ENCODE results near the gene ZNF608.

ZNF608 gene

DNA sequence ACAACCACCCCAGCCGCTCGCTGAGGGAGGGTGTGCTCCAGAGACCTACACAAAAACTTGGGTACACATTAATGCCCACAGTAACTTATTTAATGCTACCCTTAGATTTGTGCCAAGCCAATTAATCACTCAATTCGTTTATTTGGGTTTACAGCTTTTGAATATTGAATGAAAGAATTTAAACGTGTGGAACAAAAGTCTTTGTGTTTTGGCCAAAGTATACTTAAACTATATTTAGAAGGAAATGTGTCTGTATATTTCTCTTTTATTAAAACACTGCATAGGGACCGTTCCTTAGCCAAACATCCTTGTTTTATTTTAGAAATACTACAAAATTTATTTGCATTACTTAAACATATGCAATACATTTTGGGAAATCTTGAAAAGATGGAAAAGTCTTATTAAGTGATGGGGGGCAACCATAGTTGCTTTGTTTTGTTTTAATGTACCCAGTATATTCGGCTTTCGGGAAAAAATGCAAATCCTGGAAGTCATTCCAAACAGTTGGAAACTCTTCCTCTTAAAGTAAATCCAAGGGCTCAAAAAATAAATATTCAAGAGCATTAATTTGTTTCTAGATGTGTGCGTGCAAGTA lies 11.8 kb downstream of the ZNF608 start:
- DNase-seq (ENCODE audit: low spot score in 2 of 2) (no peak), ATAC-seq (no peak)
- H3K36me3 Mint-ChIP-seq: no peaks in the 10 kb centered on the region
- H3K4me1 Mint-ChIP-seq: no peaks in the 10 kb centered on the region
- peaks cover 10% of the 10 kb centered on the region for H3K9me3 Mint-ChIP-seq
- no peak overlapping the region for H3K4me3 Mint-ChIP-seq
- H3K27ac Mint-ChIP-seq: no peak overlapping the region

DNA sequence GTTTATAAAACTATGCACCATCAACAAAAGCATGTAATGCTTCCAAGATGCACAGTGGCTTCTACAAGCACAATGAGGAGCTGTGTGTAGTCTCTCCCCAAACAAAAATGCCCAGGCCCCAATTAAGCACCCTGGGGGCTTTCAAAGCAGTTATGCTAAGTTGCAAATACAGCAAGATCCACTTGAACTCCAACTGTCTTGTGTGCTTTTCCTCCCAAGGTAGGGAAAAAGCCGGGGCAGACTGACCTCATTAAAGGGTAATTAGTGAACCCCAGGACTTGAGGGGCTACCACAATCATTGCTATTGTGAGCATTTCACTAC lies 13.1 kb downstream of the ZNF608 start:
- peaks cover 10% of the 10 kb centered on the region for H3K9me3 Mint-ChIP-seq
- H3K36me3 Mint-ChIP-seq: no peaks in the 10 kb centered on the region
- H3K4me1 Mint-ChIP-seq: no peaks in the 10 kb centered on the region
- no peak overlapping the region for H3K27ac Mint-ChIP-seq
- ATAC-seq (no peak), DNase-seq (ENCODE audit: low spot score in 2 of 2) (no peak)
- H3K4me3 Mint-ChIP-seq: no peak overlapping the region

DNA sequence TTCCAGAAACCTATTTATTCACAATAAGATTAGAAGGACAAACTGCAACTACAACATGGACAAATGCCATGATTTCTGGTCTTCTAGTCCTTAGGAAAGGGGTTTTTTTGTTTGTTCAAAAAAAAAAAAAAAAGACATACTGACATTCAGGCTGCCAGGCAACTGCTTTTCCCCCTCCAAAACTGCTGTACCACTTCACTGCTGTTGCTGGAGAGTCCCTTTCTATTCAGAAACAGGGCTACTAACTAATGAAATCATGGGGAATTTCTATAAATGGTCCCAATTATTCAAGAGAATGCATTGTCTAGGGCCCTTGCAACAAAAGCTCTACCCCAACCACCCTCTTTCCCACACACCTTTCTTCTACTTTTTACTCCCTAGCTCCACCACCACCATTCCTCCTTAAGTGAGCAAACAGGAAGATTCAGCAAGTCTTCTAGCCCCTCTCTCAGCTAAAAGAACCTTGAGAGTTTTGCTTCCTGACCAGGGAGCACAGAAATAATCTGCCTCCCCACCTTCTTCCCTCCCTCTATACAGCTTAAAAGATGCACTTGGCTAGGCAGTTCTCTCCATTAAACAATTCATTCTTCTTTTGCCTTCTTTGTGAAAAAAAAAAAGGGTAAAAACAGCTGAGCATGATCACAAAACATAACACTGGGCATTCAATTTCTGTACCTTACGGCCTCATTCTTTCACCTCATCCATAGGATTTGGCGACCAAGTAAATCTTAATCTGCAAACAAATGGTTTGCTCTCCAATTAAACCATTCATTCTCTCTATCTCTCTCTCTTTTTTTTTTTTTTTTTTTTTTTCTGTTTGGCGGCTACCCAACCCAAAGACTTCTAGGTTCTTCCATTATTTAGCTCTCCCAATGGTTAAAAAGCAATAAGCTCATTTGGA lies 13.8 kb downstream of the ZNF608 start:
- H3K4me3 Mint-ChIP-seq: no peak overlapping the region
- no peak overlapping the region for H3K27ac Mint-ChIP-seq
- H3K9me3 Mint-ChIP-seq: peaks cover 10% of the 10 kb centered on the region
- DNase-seq (ENCODE audit: low spot score in 2 of 2): no peak
- no peaks in the 10 kb centered on the region for H3K36me3 Mint-ChIP-seq
- H3K4me1 Mint-ChIP-seq: no peaks in the 10 kb centered on the region
- no peak for ATAC-seq

DNA sequence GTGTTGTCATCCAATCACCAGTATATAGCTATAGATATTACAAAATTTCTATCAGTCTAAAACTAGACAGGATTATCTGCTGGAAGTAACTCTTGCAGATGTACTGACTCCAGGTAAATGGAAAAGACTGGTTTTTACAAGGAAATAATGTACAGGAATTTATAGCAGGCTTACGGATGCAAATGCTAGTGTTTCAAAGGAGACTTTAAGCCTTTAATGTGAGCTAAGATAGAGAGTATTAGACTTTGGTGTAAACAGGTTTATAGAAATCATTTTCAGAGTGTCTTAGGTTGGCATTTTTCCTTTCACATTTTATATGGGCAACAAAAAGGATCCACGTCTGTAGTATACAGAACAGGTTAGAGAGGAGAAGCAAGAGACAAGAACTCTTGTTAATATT lies 16.1 kb downstream of the ZNF608 start:
- Mint-ChIP-seq H3K27ac (no peak overlapping the region), H3K4me3 (no peak overlapping the region), H3K4me1 (no peaks in the 10 kb centered on the region), H3K9me3 (peaks cover 10% of the 10 kb centered on the region), H3K36me3 (no peaks in the 10 kb centered on the region)
- no peak for ATAC-seq
- DNase-seq (ENCODE audit: low spot score in 2 of 2): no peak

DNA sequence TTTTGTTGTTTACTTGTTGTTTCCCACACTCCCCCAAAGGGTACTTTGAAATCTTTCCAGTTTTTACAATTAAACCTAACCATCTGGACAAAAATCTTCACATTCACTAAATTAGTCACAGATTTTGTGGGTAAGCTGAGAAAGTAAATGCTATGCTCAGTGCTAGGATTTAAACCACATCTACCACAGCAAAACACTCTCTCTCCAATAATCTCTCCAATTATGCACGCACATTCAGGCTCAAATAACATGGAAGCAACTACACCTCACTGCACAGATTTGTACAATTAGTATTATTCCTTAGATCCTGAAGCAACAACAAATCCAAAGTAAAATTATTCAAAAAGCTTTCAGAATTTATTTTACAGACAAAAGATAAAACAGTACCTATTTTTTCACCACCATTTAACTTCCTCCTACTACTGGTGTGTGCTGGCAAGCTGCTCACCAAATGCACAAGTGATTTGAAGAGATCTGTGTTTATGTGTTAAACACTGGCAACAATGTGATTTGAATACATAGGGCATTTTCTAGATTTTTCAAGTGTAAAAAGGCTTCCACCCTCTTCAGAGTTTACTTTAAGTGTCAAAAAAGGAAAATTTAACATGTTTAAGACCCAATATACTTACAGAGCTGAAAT lies 16.6 kb downstream of the ZNF608 start:
- peaks cover 9% of the 10 kb centered on the region for H3K9me3 Mint-ChIP-seq
- ATAC-seq (no peak), DNase-seq (ENCODE audit: low spot score in 2 of 2) (no peak)
- H3K4me1 Mint-ChIP-seq: no peaks in the 10 kb centered on the region
- H3K36me3 Mint-ChIP-seq: no peaks in the 10 kb centered on the region
- H3K4me3 Mint-ChIP-seq: no peak overlapping the region
- no peak overlapping the region for H3K27ac Mint-ChIP-seq

DNA sequence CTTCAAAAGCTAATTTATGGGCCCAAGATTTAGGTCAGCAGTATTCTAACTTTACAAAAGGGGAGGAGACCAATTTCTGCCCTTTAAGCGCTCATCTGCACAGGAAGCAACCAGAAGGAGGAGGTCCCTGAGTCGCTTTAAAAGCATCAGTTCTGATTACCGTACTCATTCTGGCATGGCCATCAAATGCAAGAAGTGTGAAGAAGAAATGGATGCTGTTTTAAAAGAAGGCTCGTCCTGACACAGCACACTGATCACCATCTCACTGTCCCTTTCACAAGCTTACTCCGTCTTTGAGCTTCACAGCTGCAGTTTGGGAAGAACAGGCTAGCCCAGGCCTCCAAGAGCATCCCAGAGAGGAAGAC lies 17.5 kb downstream of the ZNF608 start:
- Mint-ChIP-seq H3K27ac (no peak overlapping the region), H3K4me3 (no peak overlapping the region), H3K36me3 (no peaks in the 10 kb centered on the region), H3K4me1 (no peaks in the 10 kb centered on the region), H3K9me3 (peaks cover 7% of the 10 kb centered on the region)
- ATAC-seq (no peak), DNase-seq (ENCODE audit: low spot score in 2 of 2) (no peak)

DNA sequence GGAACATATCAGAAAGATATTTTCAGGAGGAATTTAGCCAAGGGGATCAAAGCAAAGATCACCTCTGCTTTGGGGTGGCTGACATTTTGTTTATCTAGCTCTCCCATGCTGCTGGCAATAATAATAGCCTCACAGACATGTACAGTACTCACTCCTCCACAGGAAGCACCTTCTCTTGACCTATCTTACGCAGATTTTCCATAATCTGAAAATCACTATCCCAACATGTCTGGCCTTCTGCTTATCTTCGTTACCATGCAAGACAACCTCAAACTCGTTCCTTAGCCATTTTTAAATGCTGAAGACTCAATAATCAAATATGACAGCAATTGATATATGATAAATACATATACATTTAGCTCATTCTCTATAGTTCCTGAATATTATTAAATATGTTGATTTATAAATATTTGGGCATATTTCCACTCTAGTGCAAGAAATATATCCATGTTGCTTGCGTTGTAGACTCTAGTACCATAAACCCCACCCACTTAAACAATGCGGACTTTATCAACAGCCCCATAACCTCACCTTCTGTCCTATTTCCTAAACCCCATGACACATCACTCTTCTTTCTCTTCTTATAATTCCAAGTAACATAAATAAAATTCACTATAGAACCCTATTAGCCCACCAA lies 18.0 kb downstream of the ZNF608 start:
- no peak for ATAC-seq
- Mint-ChIP-seq H3K9me3 (peaks cover 7% of the 10 kb centered on the region), H3K36me3 (no peaks in the 10 kb centered on the region), H3K4me3 (no peak overlapping the region), H3K27ac (no peak overlapping the region), H3K4me1 (no peaks in the 10 kb centered on the region)
- no peak for DNase-seq (ENCODE audit: low spot score in 2 of 2)

DNA sequence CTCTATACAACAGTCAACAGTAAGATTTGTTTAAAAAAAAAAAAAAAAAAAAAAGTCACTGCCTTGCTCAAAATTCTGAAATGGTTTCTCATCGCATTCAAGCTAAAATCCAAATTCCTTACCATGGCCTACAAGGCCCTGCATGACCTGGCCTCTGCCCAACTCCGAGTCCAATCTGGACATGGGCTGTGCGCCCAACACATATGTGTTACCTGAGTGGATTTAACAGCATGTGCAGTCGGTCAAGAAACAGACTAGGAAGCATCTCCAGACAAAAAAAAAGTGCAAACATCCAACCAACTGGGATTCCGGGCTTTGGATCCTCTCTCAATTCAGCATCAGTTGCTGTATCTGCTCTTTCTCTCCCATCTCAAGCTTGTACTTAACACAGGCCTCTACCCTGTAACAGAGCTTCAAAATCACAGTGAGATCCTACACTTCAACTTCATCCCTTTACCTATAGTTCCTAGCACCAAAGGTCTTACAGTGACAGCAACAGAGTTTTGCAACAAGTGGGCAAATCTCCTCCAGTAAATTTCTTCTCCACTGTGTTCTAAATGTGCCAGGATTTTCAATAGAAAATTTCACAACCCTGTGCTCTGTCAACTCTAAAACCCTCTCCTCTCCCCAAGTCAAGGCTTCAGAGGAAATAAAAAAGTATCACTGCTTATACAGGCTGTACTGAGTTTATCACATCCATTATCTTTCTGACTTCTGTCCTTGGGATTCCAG lies 19.6 kb downstream of the ZNF608 start:
- Mint-ChIP-seq H3K4me1 (no peaks in the 10 kb centered on the region), H3K4me3 (no peak overlapping the region), H3K9me3 (peaks cover 3% of the 10 kb centered on the region), H3K36me3 (no peaks in the 10 kb centered on the region), H3K27ac (no peak overlapping the region)
- ATAC-seq (no peak), DNase-seq (ENCODE audit: low spot score in 2 of 2) (no peak)

DNA sequence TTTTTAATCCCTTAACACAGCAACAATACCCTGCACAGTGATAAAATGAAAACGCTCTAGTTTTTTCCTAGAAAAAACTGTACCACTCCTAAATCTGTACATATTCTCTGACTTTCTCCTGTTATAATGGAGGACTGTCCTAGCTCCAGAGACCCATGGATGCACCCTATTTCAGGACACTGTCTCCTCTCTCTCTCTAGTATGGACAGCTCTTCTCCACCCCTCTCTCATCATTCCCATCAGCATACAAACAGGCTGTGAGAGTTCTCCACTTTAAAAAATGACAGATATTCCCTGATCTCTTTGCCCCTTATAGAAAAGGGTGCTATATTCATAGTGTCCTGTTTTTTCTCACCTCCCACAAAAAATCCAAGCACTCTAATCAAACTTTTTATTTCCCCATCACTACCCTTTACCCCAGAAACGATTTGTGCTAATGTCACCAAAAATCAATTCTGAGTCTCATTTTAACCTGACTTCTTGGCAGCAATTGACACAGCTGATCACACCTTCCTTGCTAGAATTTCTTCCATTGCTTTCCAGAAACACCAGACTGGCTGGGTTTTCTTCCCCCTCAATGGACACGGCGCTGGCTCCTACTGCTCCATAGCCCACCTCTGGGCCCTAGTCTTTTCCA lies 20.7 kb downstream of the ZNF608 start:
- H3K36me3 Mint-ChIP-seq: no peaks in the 10 kb centered on the region
- ATAC-seq: no peak
- peaks cover 3% of the 10 kb centered on the region for H3K9me3 Mint-ChIP-seq
- no peak overlapping the region for H3K4me3 Mint-ChIP-seq
- no peak for DNase-seq (ENCODE audit: low spot score in 2 of 2)
- no peaks in the 10 kb centered on the region for H3K4me1 Mint-ChIP-seq
- H3K27ac Mint-ChIP-seq: no peak overlapping the region

DNA sequence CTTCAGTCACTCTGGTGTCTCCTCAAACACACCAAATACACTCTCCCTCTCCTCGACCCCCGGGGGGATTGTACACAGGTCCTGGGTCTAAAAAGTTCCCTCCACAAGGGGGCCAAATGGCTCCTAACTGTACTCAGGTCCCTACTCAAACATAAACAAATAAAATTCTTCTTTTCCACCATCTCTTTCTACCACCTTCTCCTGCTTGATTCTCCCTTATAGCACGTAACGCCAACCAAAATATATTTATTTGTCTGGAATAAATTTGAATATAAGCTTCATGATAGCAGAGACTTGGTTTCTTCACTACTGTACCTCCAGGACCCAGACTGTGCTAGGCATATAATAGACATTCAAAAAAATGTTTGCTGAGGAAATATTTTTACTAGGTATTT lies 21.4 kb downstream of the ZNF608 start:
- Mint-ChIP-seq H3K9me3 (peaks cover 3% of the 10 kb centered on the region), H3K4me1 (no peaks in the 10 kb centered on the region), H3K36me3 (no peaks in the 10 kb centered on the region), H3K27ac (no peak overlapping the region), H3K4me3 (no peak overlapping the region)
- ATAC-seq: no peak
- DNase-seq (ENCODE audit: low spot score in 2 of 2): no peak

DNA sequence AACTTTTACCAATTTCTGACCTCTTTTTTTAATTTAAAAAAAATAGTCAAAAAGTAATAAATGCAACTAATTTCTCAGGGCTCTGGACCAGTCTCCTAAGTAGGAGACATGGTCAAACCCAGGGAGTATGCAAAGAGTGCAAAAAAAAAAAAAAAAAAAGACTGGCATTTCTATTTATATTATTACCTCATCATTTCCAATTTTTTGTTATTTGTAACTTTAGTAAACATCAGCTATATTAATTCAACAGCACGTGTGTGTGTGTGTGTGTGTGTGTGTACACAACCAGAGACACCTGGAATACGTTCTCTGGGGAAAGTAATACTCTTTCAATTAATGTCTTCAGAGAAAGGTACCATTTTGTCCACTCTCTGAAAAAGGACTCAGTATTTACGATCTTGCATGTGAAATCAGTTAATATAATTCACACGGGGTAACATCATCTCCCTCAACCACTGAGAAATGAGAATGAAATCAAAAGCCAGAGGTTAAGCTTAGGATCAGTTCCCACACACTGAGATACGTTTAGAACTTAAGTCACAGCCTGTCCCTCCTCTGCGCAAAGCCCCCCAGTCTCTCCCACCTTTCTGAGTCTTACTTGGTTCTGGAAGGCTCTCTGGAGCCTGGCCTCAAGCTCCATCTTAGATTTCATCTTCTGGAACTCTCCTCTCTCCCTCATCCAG lies 21.9 kb downstream of the ZNF608 start:
- no peak overlapping the region for H3K4me3 Mint-ChIP-seq
- H3K36me3 Mint-ChIP-seq: no peaks in the 10 kb centered on the region
- peaks cover 3% of the 10 kb centered on the region for H3K9me3 Mint-ChIP-seq
- no peak overlapping the region for H3K27ac Mint-ChIP-seq
- no peak for DNase-seq (ENCODE audit: low spot score in 2 of 2)
- H3K4me1 Mint-ChIP-seq: no peaks in the 10 kb centered on the region
- ATAC-seq: no peak

DNA sequence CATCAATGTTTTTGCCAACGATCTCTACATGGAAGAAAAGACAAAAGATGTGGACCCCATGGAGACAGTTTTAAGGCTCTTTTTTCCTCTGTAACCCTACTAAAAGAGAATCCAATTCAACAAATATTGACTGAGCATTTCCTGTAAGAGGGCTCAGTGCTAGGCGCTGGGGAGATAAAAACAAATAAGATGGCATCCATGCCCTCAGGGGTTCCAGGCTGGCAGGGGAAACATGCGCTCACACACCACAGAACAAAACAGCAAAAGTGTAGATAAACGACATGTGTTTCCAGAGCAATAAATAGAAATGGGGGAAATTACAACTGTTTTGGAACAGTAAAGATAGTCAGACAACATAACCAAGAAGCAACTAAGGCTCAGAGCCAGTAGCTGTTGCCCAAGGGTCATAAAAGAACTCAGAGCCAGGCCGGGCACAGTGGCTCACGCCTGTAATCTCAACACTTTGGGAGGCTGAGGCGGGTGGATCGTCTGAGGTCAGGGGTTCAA lies 25.2 kb downstream of the ZNF608 start:
- no peaks in the 10 kb centered on the region for H3K36me3 Mint-ChIP-seq
- no peak overlapping the region for H3K27ac Mint-ChIP-seq
- no peak for ATAC-seq

DNA sequence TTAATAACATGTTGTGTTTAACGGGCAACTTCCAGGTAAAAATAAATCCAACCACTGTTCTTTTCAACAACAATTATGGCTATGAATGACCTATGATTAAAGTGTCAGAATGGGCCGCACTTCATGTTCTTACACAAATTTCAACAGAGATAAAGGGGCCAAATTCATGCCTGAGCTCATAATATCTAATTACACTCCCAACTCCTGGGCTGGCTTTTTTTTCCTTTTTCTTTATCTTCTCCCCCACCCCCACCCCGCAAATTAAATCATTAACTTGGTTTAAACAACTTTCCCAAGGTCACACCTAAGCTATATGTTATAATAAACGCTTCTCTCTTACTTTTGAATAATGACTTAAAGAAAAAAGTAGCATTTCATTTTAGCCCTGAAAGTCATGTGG lies 25.8 kb downstream of the ZNF608 start:
- H3K27ac Mint-ChIP-seq: no peak overlapping the region
- no peak for DNase-seq (ENCODE audit: low spot score in 2 of 2)

More for the DNA sequence above, 25.2 kb downstream of the ZNF608 start:
- Mint-ChIP-seq H3K4me1 (no peaks in the 10 kb centered on the region), H3K4me3 (no peak overlapping the region), H3K9me3 (peaks cover 3% of the 10 kb centered on the region)
- no peak for DNase-seq (ENCODE audit: low spot score in 2 of 2)

More for the DNA sequence above, 25.8 kb downstream of the ZNF608 start:
- Mint-ChIP-seq H3K36me3 (no peaks in the 10 kb centered on the region), H3K4me1 (no peaks in the 10 kb centered on the region), H3K4me3 (no peak overlapping the region), H3K9me3 (peaks cover 3% of the 10 kb centered on the region)
- ATAC-seq: no peak
